AG08396 (cell line): ENCODE measurements around the gene ATP8B4.
"Not testable (repeated sequence)": the region's sequence is repeated elsewhere in the genome, so short reads cannot be mapped to it uniquely, and the experiment has no call there.

ENCODE experiments used
- DNase-seq: peaks from one replicate; pipeline ENCODE4 v3.0.0; 2012; ENCODE audit warnings: low spot score, mixed read lengths

The ATP8B4 gene, protein sequence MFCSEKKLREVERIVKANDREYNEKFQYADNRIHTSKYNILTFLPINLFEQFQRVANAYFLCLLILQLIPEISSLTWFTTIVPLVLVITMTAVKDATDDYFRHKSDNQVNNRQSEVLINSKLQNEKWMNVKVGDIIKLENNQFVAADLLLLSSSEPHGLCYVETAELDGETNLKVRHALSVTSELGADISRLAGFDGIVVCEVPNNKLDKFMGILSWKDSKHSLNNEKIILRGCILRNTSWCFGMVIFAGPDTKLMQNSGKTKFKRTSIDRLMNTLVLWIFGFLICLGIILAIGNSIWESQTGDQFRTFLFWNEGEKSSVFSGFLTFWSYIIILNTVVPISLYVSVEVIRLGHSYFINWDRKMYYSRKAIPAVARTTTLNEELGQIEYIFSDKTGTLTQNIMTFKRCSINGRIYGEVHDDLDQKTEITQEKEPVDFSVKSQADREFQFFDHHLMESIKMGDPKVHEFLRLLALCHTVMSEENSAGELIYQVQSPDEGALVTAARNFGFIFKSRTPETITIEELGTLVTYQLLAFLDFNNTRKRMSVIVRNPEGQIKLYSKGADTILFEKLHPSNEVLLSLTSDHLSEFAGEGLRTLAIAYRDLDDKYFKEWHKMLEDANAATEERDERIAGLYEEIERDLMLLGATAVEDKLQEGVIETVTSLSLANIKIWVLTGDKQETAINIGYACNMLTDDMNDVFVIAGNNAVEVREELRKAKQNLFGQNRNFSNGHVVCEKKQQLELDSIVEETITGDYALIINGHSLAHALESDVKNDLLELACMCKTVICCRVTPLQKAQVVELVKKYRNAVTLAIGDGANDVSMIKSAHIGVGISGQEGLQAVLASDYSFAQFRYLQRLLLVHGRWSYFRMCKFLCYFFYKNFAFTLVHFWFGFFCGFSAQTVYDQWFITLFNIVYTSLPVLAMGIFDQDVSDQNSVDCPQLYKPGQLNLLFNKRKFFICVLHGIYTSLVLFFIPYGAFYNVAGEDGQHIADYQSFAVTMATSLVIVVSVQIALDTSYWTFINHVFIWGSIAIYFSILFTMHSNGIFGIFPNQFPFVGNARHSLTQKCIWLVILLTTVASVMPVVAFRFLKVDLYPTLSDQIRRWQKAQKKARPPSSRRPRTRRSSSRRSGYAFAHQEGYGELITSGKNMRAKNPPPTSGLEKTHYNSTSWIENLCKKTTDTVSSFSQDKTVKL

DNA sequence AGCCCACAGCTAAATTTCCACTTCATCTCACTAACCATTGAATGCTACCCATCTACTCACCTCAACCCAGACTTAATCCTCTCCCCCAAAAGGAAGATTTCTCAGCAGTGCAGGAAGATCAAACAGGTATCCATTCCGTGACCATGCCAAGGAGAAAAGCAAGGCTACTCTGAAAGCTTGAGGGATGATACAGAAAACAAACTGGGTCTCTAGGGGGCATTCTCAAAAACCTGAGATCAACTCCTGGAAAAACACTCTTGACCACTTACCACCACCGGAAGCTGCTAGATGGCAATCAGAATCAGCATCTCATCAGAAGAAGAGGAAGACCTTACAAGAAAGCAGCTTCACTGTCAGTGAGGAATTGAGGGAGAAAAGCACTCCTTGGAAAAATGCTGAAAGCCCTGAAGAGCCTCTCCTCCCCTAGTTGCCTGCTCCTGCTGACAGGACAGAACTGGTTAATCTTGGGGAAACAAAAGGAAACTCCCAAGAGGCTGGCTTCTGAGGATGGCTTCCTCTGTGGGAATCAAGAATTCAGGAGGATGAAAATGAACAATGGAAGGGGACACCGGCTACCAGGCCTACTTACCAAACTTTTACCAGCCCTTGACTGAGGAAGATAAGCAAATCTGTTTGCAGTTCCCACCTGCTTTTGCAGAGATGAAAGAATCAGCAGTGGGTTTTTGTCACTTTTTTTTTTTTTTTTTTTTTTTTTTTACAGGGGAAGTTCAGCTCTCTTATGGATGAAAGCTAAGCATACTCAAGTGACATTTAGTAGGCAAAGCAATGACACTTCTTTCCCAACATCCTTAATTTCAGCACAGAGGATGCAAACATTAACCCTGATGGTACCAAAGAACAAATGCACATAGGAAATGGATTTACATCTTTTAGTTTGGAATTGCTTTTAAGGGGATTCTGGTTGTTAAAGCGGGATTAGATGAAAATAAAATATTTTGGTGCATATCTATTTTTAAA is at the start of gene ATP8B4:
TSS of gene ATP8B4 (minus strand) at position 171 of the 978 bp plus-strand sequence. CDS start 12,267 bp downstream, outside the sequence.
- DNase-seq: no peak

DNA sequence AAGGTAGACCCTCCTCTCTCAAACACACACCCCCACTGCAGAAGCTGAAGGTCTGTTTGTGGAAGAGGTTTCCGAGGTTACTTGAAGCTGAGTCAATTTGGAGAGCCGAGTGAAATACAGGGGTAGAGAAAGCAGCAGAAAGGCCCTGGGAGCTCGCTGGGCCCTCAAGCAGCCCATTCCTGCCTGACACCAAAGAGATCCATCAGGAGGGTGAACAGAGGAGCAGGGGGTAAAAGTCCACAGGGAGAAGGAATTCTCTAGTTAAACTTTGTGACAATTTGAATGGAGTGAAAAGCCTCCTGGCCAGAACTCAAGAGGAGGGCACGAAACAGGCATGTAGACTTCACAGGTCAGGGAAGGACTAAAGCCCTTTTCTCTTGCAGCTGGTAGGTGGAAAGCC is 49.3 kb upstream of the ATP8B4 start:
- DNase-seq: no peak

DNA sequence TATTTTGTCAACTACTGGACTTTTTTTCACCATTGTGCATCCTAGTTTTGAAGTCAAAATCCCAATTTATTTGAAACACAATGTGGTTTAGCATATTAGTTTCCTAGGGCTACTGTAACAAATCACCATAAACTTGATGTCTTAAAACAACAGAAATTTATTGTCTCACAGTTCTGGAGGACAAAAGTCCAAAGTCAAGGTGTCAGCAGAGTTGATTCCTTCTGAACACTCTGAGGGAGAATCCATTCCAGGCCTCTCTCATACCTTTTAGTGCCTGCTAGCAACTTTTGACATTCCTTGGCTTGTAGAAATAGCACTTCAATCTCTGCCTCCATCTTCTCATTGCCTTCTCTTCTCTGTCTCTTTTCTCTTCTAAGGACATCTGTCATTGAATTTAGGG is 48.1 kb upstream of the ATP8B4 start:
- DNase-seq: no peak

DNA sequence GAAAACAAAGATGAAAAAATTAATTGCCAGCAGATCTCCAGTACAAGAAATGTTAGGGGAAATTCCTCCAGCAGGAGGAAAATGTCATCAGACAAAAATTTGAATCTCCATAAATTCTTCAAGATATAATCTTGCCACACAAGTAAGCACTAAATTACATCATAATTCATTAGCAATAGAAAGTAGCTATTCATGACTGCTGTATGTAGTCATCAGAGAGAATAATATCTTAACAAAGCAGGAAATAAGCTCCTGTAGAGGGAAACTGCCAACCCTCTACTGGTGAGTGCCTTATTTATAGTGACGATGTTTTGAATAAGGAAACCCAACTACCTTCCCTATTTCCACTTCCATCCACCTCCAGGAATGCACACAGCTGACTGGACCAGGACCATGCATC is 47.2 kb upstream of the ATP8B4 start:
- peak; percentile 76 for DNase-seq

DNA sequence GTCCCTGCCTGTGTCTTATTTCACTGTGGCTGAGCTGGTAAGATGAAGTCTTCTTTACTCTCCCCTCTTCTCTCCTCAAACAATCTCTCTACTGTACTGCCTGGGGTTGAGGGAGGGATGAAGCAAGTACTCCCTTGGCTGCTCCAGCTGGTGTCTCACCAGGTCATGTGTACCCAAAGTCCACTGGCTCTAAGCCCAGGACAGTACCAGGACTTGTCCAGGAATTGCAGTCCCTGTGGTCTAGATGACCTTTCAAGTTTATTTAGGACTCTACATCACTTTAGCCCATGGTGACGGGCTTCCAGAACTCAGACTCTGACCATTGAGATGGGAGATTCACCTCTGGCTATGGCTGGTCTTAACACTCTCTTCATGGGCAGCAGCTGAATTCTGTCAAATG is 45.4 kb upstream of the ATP8B4 start:
- no peak for DNase-seq

DNA sequence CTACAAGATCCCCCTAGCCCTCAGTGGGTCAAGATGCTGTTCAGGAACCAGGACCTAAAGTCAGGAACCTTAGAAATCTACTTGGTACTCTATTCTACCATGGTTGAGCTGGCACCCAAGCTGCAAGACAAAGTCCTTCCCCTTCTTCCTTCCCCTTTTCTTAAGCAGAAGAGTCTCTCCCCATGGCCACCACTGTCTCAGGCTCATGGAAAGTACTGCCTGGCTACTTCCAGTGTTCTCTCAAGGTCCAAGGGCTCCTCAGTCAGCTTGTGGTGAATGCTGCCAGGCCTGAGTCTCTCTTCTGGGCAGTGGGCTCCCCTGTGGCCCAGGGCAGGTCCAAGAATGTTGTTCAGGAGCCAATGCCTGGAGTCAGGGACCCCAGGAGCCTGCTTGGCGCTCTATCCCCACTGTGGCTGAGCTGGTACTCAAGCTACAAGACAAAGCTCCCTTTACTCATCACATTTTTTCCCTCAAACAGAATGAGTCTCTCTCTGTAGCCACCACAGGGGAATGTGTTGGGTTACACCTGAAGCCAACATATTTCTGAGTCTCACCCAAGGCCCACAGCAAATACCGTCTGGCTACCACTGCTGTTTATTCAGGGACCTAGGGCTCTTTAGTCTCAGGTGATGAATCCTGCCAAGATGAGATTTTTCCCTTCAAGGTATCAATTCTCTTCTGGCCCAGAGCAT is 44.8 kb upstream of the ATP8B4 start:
- DNase-seq: no peak

DNA sequence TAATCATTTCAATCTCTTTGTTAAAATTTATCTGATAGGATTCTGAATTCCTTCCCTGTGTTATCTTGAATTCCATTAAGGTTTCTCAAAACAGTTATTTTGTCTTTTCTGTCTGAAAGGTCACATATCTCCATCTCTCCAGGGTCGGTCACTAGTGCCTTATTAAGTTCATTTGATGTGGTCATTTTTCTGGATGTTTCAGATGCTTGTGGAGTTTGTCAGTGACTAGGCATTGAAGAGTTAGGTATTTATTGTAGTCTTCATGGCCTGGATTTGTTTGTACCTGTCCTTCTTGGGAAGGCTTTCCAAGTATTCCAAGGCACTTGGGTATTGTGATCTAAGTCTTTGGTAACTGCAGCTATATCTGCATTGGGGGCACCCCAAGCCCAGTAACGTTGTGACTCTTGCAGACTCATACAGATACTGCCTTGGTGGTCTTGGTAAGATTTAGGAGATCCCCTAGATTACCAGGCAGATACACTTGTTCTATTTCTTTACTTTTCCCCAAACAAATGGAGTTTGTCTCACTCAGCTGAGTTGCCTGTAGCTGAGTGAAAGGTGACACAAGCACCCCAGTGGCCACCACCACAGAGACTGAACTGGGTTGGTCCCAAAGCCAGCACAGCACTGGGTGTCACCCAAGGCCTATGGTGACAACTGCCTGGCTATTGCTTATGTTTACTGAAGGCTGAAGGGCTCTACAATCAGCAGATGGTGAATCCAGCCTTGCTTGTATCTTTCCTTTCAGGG is 44.1 kb upstream of the ATP8B4 start:
- DNase-seq: no peak

DNA sequence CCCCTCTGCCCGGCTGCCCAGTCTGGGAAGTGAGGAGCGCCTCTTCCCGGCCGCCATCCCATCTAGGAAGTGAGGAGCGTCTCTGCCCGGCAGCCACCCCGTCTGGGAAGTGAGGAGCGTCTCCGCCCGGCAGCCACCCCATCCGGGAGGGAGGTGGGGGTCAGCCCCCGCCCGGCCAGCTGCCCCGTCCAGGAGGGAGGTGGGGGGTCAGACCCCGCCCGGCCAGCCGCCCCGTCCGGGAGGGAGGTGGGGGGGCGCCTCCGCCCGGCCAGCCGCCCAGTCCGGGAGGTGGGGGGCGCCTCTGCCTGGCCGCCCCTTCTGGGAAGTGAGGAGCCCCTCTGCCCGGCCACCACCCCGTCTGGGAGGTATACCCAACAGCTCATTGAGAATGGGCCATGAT is 39.2 kb upstream of the ATP8B4 start:
- DNase-seq: not testable (repeated sequence)

DNA sequence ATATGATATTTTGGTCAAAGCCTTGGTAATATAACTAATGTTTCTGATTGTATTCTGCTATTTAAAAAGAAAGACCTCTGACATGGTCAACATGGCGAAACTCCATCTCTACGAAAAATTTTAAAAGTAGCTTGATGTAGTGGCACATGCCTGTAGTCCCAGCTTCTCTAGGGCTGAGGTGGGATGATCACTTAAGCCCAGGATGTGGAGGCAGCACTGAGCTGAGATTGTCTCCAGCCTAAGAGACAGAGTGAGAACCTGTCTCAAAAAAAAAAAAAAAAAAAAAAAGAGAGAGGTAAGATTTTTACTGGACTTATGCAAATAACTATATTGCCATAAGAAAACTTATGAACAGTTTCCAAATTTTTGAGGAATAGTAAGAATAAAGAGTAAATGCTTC is 32.4 kb upstream of the ATP8B4 start:
- no peak for DNase-seq

DNA sequence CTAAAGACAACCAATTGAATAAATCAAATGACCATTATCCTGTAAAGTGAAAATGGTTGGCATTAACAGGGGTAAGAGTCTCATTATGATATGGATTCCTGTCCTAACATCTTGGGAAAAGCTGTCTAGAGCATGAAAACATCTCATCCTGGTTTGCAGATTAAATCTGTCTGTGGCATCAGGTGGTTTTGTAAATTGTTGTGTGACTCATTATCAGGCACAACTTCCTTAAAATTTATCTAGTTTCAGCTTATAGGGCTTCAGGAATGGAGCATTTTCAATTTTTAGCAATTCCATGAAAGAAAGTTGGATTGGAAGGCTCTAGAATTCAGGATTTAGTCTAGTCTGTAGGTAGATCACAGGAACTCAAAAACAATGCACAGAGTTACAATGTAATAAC is 31.8 kb upstream of the ATP8B4 start:
- DNase-seq: no peak

DNA sequence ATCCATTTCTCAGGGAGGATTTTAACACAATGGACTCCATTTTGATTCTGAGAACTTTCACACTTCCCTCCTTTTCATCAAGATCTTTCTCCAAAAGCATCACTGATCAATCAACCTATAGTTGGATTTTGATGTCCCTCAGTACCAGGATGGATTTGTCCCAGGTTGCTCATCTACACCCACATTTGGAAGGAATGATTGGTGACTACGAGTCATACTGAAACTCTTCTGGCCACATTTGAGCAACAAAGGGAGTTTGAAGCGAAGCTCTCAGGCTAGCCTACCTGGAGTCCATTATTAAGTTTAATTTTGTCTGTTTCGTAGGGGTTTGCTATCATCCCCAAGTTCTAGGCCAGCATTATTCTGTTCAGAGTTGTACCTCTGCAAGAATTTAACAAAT is 31.3 kb upstream of the ATP8B4 start:
- DNase-seq: no peak

DNA sequence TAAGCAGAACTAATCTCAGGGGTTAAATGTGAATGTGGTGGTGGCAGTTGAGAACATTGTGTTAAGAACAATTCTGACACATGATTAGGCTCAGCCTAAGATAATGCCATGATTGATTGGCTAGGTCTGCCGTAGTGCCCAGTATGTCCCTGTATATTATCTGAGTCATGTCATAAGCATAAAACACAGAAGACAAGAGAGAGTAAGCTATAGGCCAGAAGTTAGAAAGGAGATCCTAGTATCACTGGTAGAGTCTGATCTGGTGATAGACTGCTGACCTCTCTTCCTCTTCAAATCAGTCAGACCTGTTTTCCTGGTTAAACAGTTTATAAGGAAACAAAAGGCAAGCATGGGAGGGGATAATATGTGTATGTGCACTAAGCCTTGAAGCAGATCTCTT is 30.1 kb upstream of the ATP8B4 start:
- DNase-seq: no peak

DNA sequence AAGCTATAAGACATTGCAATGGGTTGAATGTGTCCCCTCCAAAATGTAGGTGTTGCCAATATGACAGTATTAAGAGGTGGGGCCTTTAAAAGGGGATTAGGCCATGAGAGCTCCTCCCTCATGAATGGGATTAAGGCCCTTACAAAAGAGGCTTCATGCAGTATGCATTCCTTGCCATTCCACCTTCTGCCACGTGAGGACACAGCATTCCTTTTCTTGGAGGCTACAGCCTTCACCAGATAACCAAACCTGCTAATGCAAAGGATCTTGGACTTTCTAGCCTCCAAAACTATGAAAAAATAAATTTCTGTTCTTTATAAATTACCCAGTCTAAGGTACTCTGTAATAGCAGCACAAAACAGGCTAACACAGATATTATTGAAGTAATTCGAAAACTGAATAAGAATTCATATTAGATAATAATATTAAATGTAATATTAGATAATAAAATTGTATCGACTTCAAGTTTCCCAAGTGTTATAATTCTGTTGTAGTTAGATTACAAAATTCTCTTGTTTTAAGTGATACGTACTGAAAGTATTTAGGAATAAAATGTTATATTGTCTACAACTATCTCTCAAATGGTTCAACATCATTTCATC is 29.4 kb upstream of the ATP8B4 start:
- DNase-seq: peak; percentile 31

DNA sequence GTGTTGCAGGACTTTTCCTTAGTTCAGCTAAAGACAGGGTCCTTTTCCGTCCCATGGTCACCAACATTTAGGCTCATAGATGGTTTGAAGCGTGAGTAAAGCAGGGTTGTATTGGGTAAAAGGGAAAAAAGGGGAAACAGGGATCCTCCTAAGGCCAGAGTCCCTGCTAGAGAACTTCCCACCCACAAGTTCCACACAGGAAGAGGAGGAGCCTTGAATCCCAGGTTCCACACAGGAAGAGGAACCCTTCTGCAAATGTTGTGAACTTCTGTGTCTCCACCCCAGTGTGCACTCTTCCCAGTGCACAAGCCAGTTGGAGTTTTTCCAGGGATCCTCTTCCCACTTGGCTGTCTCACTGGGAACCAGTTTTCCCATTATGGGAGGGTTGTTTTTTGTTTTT is 27.6 kb upstream of the ATP8B4 start:
- DNase-seq: no peak

DNA sequence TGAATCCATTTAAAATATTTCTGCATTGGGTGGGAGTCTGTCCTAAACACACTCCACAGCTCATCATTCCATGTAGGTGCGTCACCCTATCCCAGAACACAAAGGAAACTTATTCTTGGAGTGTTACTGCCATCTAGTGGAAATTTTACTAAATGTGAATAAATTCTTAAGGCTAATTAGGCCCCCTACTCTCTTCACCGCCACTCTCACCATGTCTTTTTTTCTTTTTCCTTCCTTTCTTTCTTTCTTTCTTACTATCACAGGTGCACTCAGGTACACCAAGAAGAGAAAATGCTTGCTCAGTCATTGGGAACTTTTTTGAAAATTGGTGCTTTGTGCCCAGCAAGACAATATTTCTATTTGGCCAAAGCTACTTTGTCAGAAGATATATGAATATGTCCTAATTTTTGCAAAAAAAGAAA is 26.4 kb upstream of the ATP8B4 start:
- peak; percentile 61 for DNase-seq

DNA sequence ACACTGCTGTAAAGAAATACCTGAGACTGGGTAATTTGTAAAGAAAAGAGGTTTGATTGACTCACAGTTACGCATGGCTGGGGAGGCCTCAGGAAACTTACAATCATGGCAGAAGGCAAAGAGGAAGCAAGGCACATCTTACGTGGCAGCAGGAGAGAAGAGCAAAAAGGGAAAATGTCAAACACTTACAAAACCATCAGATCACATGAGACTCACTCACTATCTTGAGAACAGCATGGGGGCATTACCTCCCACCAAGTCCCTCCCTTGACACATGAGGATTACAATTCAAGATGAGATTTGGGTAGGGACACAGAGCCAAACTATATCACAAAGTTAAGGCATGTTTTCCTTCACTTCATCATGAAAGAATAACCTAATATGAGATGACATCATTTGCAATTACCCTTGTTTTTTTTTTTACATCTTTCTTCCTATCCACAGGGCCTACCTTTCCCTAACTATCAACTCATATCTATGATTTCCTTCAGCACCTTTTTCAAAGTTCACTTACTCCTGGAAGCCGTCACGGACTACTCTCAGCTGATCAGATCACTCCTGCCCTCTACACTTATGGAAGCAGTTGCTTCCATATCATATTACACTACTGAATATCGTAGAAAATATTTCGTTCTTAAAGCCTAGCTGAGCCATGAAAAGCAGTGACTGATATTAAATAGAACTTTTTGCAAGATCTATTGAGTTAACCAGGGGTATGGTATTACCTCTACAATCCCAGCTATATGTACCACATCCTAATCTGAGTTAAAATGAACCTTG is 25.5 kb upstream of the ATP8B4 start:
- no peak for DNase-seq

DNA sequence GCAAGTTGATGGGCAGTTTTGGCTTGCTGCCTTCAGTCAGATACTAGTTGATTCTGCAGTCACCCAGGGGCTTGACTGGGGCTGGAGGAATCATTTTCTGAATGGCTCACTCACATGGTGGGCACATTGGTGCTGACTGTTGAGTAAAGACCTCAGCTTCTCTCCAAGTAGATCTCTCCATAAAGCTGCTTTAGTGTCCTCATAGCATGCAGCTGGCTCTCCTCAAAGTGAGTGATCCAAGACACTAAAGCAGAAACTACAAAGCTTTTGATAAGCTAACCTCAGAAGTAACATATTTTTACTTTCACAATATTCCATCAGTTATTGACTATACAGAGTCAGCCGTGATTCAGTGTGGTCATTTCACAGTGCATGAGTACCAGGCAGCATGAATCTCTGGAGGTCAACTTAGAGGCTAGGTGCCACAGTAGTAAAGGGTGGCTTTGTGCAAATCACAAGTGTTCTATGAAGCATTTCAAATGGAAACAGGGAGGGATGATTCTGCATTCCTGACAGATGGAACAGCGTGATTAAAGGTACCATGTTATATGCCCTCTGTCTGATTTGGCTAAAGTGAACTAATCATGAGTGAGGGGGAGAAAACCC is 24.3 kb upstream of the ATP8B4 start:
- DNase-seq: no peak

DNA sequence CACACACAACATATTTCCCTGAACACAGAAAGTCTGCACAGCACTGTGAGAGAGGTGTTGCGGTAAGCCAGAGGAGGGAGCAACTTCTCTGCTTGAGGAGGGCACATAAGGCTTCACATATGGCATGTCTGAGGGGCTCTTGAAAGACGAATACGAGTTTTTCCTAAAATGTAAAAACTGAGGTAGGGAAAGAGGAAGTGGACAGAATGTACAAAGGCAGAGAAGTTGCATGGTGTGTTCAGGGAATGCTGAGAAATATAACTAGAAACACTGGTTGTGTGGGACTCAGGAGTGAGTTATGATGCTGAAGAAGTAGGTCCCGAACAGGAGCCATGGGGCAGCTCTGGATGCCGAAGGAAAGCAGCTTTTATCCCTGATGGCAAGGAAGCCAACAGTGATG is 22.8 kb upstream of the ATP8B4 start:
- no peak for DNase-seq
